GM23338 (cell line): ENCODE measurements around the gene KRT3. TPM values are rescaled to one million over a fixed set of nuclear protein-coding genes. Genes with fewer than 3 reads are reported as not detected.

Experiments used
- ATAC-seq: fragments of 200-7000 bp; cut with Tn5 transposase; 3 replicates; pipeline ENCODE4 v1.9.1; 2020
- DNase-seq: peaks from one replicate; pipeline ENCODE4 v3.0.0-alpha.2; 2015; ENCODE audit warnings: low spot score
- H2AFZ ChIP-seq: fragments of 200-600 bp; sonication (generic); 2 replicates; pipeline ENCODE4 v1.8.0; 2016; ENCODE audit warnings: antibody characterized with exemption, mild to moderate bottlenecking, moderate library complexity
- H3F3A ChIP-seq: fragments of 200-600 bp; sonication (generic); replicated peaks from 2 replicates; pipeline ENCODE4 v1.8.0; 2017; ENCODE audit warnings: antibody characterized with exemption, mixed run types, low read depth
- H3K27ac ChIP-seq: fragments of 200-600 bp; sonication (generic); 2 replicates; pipeline ENCODE4 v1.6.1; 2016; ENCODE audit warnings: low read depth
- H3K27me3 ChIP-seq: fragments of 200-600 bp; sonication (generic); 2 replicates; pipeline ENCODE4 v1.8.0; 2016; ENCODE audit warnings: mild to moderate bottlenecking, mixed run types, moderate library complexity; ENCODE audit not compliant: insufficient read depth
- H3K36me3 ChIP-seq: fragments of 200-600 bp; sonication (generic); 2 replicates; pipeline ENCODE4 v1.8.0; 2016; ENCODE audit warnings: mild to moderate bottlenecking; ENCODE audit not compliant: insufficient read depth
- H3K4me1 ChIP-seq: fragments of 200-600 bp; sonication (generic); 2 replicates; pipeline ENCODE4 v1.8.0; 2016; ENCODE audit warnings: mild to moderate bottlenecking, moderate library complexity; ENCODE audit not compliant: insufficient read depth
- H3K4me2 ChIP-seq: fragments of 200-600 bp; sonication (generic); 2 replicates; pipeline ENCODE4 v1.7.1; 2017; ENCODE audit warnings: mixed run types
- H3K4me3 ChIP-seq: fragments of 200-600 bp; sonication (generic); 2 replicates; pipeline ENCODE4 v1.6.1; 2016; ENCODE audit warnings: mixed run types
- H3K79me2 ChIP-seq: fragments of 200-600 bp; sonication (generic); replicated peaks from 2 replicates; pipeline ENCODE4 v1.8.0; 2017; ENCODE audit warnings: mild to moderate bottlenecking; ENCODE audit not compliant: insufficient read depth
- H3K9me2 ChIP-seq: fragments of 200-600 bp; sonication (generic); 2 replicates; pipeline ENCODE4 v1.8.0; 2017; ENCODE audit not compliant: insufficient read depth
- H4K20me1 ChIP-seq: fragments of 200-600 bp; sonication (generic); replicated peaks from 2 replicates; pipeline ENCODE4 v1.8.0; 2017; ENCODE audit warnings: mild to moderate bottlenecking; ENCODE audit not compliant: insufficient read depth
- H3K27ac Mint-ChIP-seq: 2 replicates; pipeline ENCODE4 v1.8.0; 2020; ENCODE audit warnings: inconsistent platforms, mild to moderate bottlenecking, moderate library complexity, mixed read lengths
- H3K27me3 Mint-ChIP-seq: 3 replicates; pipeline ENCODE4 v1.8.0; 2022; ENCODE audit warnings: low read depth, mild to moderate bottlenecking, moderate library complexity, mixed read lengths, inconsistent platforms; ENCODE audit not compliant: insufficient read depth, poor library complexity
- H3K36me3 Mint-ChIP-seq: 3 replicates; pipeline ENCODE4 v1.8.0; 2021; ENCODE audit warnings: low read depth, mild to moderate bottlenecking, inconsistent platforms, moderate library complexity, mixed read lengths
- H3K4me1 Mint-ChIP-seq: 3 replicates; pipeline ENCODE4 v1.8.0; 2020; ENCODE audit warnings: mild to moderate bottlenecking, inconsistent platforms, mixed read lengths
- H3K4me3 Mint-ChIP-seq: 3 replicates; pipeline ENCODE4 v1.8.0; 2021; ENCODE audit warnings: moderate library complexity, mild to moderate bottlenecking, inconsistent platforms, mixed read lengths
- H3K9me3 Mint-ChIP-seq: 3 replicates; pipeline ENCODE4 v1.8.0; 2020; ENCODE audit warnings: moderate library complexity, mild to moderate bottlenecking, inconsistent platforms, mixed read lengths
- CTCF ChIP-seq, 2 experiments: fragments of 200-600 bp in 1 of 2; sonication (generic) in 1 of 2; conservative IDR thresholded peaks; 2 replicates each; pipeline versions ENCODE4 v1.5.1 to v1.6.1; 2016 to 2017; ENCODE audit warnings: antibody characterized with exemption in 2 of 2, low read depth in 2 of 2, mild to moderate bottlenecking in 2 of 2, moderate library complexity in 1 of 2
- EZH2phosphoT487 ChIP-seq: fragments of 200-600 bp; sonication (generic); IDR thresholded peaks from one replicate; pipeline ENCODE4 v1.8.1; 2018; ENCODE audit warnings: antibody characterized with exemption; ENCODE audit not compliant: unreplicated experiment
- JUNB ChIP-seq: IDR thresholded peaks from one replicate; pipeline ENCODE4 v1.6.1; 2016; ENCODE audit warnings: antibody characterized with exemption; ENCODE audit not compliant: unreplicated experiment
- STAT1 ChIP-seq: IDR thresholded peaks from one replicate; pipeline ENCODE4 v1.6.1; 2016; ENCODE audit warnings: antibody characterized with exemption; ENCODE audit not compliant: unreplicated experiment
- ZNF462 ChIP-seq: fragments of 250-450 bp; sonication (Bioruptor Pico); IDR thresholded peaks from 2 replicates; pipeline ENCODE4 v1.5.0; 2020; ENCODE audit warnings: mild to moderate bottlenecking, moderate library complexity
- polyA plus RNA-seq: library from polyadenylated mRNA; unstranded; fragments of >200 nt; fragmentation: Nextera tagmentation; extraction: Ambion mirVana; gene quantifications from 2 replicates; pipeline ENCODE4 v1.2.1, GENCODE V29; 2016
- total RNA-seq: library from RNA; depleted of rRNA; stranded (reverse); fragments of >200 nt; shearing (Covaris generic); gene quantifications from 2 replicates; pipeline ENCODE4 v1.2.3, GENCODE V29; 2014

KRT3 gene
- total and polyA plus RNA-seq, 2 experiments from 2014 or later, result not detected

GRCh38 chr12:52837781-52838608 lies 42.1 kb upstream of the KRT3 start:
- H3K4me1 ChIP-seq, result no peaks in the 10 kb centered on the region
- no peak overlapping the region for H3K27ac ChIP-seq
- no peaks in the 10 kb centered on the region for H3K36me3 ChIP-seq
- Mint-ChIP-seq H3K9me3 (no peaks in the 10 kb centered on the region), H3K36me3 (no peaks in the 10 kb centered on the region), H3K4me3 (no peak overlapping the region), H3K4me1 (no peaks in the 10 kb centered on the region), H3K27me3 (peaks cover 9% of the 10 kb centered on the region), H3K27ac (no peak overlapping the region)
- H3K4me3 ChIP-seq, result no peak overlapping the region
- H3K79me2 ChIP-seq, result no peaks in the 10 kb centered on the region
- no peak overlapping the region for H3K4me2 ChIP-seq
- no peaks in the 10 kb centered on the region for H3K27me3 ChIP-seq
- H4K20me1 ChIP-seq, result no peaks in the 10 kb centered on the region
- ATAC-seq (no peak), DNase-seq (no peak)
- no peaks in the 10 kb centered on the region for H3F3A ChIP-seq
- H3K9me2 ChIP-seq, result no peaks in the 10 kb centered on the region
- no peak overlapping the region for H2AFZ ChIP-seq
- TF ChIP-seq EZH2phosphoT487, result no peak
- TF ChIP-seq CTCF (conservative IDR thresholded peaks at IDR 0.05; ENCODE audit: low read depth in 2 of 2), result no peak
- no peak for TF ChIP-seq STAT1
- TF ChIP-seq ZNF462 (CRISPR knock-in tag), result no peak
- no peak for TF ChIP-seq JUNB
